B cell (primary cell): ENCODE results near the gene TLR9.

Source experiments
- CTCF ChIP-seq: fragments of 200-600 bp; IDR thresholded peaks from one replicate; pipeline ENCODE4 v1.8.0; 2022; ENCODE audit warnings: antibody characterized with exemption, mild to moderate bottlenecking
- EZH2 ChIP-seq: IDR thresholded peaks from 2 replicates; pipeline ENCODE4 v1.6.1; 2012; ENCODE audit warnings: borderline replicate concordance, low read depth, mild to moderate bottlenecking, moderate library complexity, low read length; ENCODE audit not compliant: insufficient read depth, poor library complexity, severe bottlenecking

GRCh38 chr3:52233108-52233591 lies 7.7 kb upstream of the TLR9 start:
- TF ChIP-seq CTCF = no peak
- TF ChIP-seq EZH2 = no peak
